NCI-H2081 (cell line): ENCODE data around the gene MDGA2.

Source experiments
- DNase-seq, 2 experiments: peaks; one replicate each; lab custom pipeline; 2025; lab: John Stamatoyannopoulos, UW

The MDGA2 gene

GRCh38 chr14:47149326-47149725 lies 526.1 kb downstream of the MDGA2 start:
- no peak for DNase-seq

GRCh38 chr14:47148686-47149085 lies 526.7 kb downstream of the MDGA2 start:
- no peak for DNase-seq

- no peak for DNase-seq
These were observed 554.8 kb downstream of the MDGA2 start for GRCh38 chr14:47120645-47121044.

DNA sequence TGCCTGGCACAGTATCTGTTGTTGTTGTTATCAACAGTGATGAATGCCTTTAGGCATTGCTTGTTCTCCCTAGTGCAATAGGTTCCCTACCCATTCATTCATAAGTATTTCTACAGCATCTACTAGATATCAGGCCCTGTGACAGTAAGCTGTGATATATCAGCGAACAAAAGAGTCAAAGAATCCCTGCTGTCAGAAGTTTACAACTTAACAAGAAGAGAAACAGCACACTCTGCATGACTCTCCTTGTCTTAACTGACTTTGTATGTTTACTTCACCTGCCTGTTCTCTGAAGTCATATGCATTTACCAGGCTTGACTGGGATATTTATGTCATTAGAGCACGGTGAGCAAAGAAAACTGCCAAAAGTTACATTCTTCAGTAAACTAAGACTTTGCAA lies 571.6 kb downstream of the MDGA2 start:
- no peak for DNase-seq

DNA sequence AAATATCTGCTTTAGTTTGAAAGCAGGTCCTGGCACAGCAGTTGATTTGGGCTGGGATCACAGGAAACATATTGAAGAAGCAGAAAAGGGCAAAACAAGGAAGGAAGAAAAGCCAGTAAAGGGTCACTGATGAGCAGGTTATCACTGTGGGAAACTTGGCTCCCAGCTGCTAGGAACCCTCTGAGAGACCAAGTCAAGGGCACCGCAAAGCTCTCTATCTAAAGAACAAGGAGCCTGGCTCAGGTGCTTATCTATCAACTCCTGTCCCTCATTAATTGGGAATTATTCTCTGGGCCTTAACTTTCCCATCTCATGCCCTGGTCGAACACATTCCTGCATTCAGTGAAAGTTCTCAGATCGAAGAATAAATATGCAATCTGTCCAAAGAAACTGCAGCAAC lies 572.9 kb downstream of the MDGA2 start:
- no peak for DNase-seq

DNA sequence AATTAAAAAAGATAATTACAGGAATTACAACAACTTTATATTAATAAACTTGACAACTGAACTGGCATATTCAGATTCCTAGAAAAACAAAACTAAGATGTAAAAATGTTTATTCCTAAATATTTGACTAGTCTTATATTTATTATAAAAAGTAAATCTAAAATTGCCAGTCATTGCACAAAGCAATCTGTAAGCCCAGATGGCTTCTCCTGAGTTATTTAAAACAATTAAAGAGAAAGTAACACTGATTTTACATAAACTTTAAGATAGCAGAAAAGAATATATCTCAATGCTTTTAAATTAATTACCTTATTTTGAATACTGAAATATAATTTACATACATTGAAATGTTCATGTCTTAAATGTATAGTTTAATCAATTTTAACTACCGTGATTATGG lies 589.7 kb downstream of the MDGA2 start:
- no peak for DNase-seq

- no peak for DNase-seq
These were observed 610.1 kb downstream of the MDGA2 start for GRCh38 chr14:47065326-47065725.

- no peak for DNase-seq
These were observed 615.4 kb downstream of the MDGA2 start for GRCh38 chr14:47060050-47060449.

DNA sequence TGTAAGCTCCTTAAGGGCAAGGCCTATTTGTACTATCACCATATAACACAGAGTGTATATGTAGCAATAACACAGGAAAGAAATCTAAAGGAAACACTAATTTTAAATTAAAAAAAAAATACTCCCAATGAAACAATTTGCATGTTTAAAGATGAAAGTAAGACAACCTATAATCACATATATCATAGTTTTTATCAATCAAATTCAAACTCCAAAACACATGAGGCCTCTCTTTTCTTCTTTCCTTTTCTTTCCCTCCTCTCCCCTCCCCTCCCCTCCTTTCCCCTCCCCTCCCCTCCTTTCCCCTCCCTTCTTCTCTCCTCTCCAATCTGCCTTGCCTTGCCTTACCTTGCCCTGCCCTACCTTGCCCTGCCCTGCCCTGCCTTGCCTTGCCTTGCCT lies 618.0 kb downstream of the MDGA2 start:
- no peak for DNase-seq

GRCh38 chr14:47044841-47045240 lies 630.6 kb downstream of the MDGA2 start:
- DNase-seq, result peak; percentile 15 to 74

GRCh38 chr14:47040550-47040949 lies 634.9 kb downstream of the MDGA2 start:
- peak; percentile 1 to 51 for DNase-seq

GRCh38 chr14:47039336-47039735 lies 636.1 kb downstream of the MDGA2 start:
- no peak for DNase-seq

DNA sequence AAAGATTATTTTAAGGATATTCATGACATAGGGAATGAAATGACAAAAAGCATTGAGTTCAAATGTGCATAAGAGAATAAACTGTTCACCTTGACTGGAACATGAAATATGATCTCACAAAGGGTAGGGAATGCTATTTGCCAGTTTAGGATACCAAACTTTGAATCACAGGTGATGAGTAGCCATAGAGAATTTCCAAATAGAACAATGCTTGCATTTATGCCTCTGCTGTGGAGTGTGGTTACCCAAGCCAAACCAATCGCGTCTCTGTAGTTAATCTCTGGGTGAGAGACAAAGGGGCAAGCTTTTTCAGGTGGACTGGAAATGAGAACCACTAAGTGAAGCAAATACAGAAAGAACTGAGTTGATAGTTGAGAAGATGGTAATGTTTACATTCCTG lies 652.7 kb downstream of the MDGA2 start:
- no peak for DNase-seq

DNA sequence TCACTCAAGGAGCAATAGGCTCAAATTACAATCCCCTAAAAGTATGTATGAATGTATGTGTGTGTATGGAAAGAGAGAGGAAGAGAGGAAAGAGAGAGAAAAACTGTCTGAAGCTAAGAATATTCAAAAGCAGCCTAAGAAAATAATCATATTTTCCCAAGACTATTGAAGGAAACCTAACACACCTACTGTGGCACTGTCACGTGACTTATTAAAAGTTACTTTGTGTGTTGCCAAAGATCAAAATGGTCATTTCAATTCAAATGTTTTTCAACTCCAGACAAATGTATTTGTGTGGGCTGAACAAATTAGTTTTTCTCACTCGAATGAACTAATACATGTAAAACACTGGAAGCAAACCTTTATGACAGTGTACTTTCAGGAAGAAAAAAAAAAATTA lies 654.9 kb downstream of the MDGA2 start:
- DNase-seq, result no peak

DNA sequence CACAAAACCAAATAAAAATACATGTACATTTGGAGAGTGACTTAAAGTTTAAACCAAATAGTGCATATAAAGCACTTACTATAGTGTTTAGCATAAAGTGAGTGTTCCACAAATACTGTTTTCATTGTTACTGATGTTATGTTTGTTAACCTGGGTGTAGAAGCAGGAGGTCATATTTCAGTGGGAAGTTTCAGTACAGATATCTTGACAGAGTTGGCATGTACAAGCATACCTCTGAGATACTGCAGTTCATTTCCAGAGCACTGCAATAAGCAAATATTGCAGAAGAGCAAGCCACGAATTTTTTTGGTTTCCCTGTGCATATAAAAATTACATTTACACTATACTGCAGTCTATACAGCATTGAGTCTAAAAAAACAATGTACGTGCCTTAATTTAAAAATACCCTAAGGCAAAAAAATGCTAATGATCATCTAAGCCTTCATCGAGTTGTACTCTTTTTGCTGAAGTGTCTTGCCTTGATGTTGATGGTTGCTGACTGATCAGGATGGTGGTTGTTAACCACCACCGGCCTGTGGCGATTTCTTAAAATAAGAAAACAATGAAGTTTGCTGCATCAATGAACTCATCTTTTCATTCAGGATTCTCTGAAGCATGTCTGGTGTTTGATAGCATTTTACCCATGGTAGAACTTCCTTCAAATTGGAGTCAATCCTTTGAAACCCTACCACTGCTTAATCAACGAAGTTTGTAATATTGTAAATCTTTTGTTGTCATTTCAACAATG lies 662.7 kb downstream of the MDGA2 start:
- no peak for DNase-seq

DNA sequence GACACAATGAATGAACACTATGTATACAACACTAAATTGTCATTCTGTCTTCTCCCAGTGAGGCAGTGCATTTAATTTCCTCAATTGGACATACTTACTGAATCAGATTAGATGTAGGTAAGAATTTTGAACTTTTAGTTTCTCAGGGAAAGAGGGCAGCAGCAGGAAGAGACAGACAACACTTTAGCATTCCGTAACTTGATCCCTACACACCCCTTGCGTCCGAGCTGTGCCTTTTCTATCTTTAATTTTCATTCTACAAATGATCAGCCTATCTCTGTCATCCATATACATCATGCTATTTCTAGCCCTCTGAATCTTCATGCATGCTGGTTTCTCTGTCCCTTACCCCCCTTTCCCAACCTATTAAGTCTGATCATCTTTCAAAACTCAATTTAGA lies 665.8 kb downstream of the MDGA2 start:
- DNase-seq, result no peak

- DNase-seq, result no peak
These were observed 666.7 kb downstream of the MDGA2 start for GRCh38 chr14:47008732-47009131.

DNA sequence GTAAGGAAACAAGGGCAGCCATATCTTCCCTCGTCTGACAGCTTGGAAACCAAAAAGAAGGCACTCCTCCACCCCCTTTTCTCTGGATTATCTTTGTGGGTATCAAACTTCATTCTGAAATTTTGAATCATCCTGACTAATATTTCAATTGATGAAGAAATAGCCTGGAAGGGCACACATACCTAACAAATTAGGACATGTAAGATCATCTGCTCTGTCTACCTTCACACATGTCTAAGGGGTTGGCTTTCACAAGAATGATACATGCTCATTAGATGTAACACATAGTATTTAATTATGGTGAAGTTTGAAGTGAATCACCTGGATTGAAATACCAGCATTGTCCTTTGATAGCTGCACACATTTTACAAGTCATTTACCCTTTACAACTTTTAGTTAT lies 675.7 kb downstream of the MDGA2 start:
- DNase-seq, result no peak

DNA sequence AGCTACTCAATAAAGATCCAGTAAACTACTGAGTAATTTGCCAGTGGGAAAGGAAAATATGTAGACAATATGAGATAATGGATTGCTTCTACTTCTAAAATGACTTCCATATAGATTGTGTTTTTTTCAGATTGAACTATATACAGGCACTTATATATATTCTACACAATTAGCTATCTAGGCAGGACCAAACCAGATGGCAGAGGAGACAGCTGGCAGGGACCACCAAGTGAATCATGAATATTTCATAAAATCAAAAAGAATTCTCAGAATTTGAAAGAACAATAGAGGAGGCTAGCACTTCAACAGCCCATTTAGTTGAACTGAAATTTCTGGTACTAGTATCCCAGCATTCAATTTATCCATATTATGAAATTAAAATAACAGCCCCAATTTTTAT lies 685.8 kb downstream of the MDGA2 start:
- no peak for DNase-seq

DNA sequence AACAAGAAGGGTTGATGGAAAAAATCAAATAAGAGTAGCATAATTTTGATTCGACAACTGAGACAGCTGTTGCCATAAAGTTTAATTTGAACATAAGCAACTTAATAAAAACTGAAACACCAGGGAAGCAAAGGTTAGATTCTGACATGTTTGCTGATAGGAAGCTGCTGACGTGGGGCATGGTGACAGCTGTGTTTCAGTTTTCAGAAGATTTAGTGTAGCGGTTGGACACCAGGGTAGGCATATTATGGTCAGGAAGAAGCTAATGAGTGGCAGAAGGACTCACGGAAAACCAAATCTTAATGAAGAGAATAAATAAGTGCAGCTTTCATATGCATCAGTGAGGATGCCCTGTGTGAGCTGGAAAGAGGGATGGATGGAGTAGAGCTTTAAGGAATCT lies 687.1 kb downstream of the MDGA2 start:
- DNase-seq, result no peak

GRCh38 chr14:46985529-46986380 lies 689.6 kb downstream of the MDGA2 start:
- DNase-seq, result no peak

DNA sequence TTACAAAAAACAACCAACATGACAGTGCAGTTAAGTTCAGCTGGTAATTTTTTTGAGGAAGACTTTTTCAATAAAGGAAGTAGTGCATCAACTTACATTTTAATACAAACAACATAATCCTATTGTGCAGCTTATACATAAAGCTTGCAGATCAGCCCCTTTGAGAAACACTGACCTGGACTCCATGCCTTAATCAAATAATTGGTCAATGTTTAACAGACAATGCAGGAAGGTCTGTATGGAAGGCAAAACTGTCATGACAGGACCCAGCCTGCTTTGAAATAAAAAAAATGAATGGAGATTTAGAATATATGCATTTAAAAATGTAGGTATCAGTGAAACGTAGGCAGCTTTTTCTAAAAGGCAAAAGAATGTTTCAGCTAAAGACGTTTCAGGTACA lies 702.1 kb downstream of the MDGA2 start:
- no peak for DNase-seq

DNA sequence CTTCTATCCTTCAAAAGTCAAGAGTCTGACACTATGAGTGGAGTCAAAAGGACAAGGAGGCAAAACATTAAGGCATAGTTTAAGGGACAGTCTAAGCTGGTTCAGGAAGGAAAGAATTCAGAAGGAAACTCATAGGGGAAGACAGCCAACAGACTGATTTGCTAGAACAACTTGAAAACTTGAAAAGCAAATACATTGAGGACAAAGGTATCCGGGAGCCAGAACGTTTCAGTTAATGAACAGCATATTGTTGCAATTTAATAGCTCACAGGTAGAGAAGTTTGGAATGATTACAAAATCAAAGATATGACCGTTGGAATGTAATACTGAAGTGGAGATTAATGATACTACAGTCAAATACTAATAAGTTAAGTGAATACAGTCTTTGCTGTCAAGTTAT lies 711.0 kb downstream of the MDGA2 start:
- DNase-seq, result no peak

DNA sequence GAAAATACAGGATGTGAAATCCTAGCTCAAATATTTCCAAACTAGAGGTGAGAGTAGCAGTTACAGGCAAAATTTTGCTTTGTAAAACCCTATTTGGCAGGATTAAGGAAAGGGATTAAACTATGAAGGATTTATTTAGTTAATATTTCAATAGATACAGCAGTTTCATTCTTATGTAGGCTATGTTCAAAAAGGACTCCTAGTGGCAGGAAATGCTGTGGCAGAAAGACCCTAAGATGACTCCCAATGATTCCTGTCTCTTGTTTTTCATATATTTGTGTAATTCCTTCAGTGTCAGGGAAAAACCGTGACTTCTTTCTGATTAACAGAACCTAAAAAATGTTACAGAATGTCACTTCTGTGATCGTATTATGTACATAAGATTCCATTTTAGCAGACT lies 724.3 kb downstream of the MDGA2 start:
- no peak for DNase-seq
